ENCODE data around the gene CA4.
"Not testable (repeated sequence)": the region's sequence is repeated elsewhere in the genome, so short reads cannot be mapped to it uniquely, and the experiment has no call there.

CA4 gene

DNA sequence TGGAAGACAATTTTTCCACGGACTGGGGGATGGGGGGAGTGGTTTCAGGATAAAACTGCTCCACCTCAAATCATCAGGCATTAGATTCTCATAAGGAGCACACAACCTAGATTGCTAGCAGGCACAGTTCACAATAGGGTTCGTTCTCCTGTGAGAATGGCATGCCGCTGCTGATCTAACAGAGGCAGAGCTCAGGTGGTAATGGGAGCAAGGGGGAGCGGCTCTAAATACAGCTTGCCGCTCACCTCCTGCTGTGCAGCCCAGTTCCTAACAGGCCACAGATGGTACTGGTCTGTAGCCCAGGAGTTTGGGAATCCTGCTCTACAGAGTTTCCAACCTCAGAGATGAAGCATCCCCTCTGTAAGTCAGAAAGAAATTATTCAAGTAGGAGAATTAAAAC lies 27.0 kb downstream of the CA4 start:
- not testable (repeated sequence) for ATAC-seq (replicated peaks; ENCODE audit: extremely low read depth, poor library complexity, severe bottlenecking); H3K27me3 Mint-ChIP-seq; DNase-seq (ENCODE audit: low spot score in 2 of 2); H3K4me1 Mint-ChIP-seq; H3K4me3 Mint-ChIP-seq; H3K9me3 Mint-ChIP-seq; H3K27ac Mint-ChIP-seq (ENCODE audit: low read depth)
- peaks cover 14% of the 10 kb centered on the region for H3K36me3 Mint-ChIP-seq (ENCODE audit: insufficient read depth)

DNA sequence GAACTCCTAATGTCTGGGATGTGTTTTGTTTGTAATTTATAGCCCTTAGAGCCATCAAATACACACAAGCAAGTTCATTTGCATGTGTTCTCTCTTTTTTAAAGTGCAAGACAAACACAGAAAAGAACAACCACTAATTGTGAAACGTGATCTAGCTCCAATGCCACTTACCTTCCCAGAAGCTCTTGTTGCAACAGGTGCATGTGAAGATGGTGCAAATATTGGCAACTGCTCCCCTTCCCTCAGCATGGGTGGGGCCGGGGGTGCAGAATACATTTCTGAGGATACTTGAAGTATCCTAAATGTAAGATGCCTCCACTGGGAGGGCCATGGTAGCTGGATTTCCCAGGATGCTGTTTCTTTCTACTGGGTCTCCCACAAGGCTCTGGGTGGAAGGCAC lies 28.4 kb downstream of the CA4 start:
- not testable (repeated sequence) for H3K4me3 Mint-ChIP-seq; H3K27ac Mint-ChIP-seq (ENCODE audit: low read depth); ATAC-seq (replicated peaks; ENCODE audit: extremely low read depth, poor library complexity, severe bottlenecking); H3K9me3 Mint-ChIP-seq; H3K27me3 Mint-ChIP-seq; H3K4me1 Mint-ChIP-seq; DNase-seq (ENCODE audit: low spot score in 2 of 2)
- peaks cover 25% of the 10 kb centered on the region for H3K36me3 Mint-ChIP-seq (ENCODE audit: insufficient read depth)

DNA sequence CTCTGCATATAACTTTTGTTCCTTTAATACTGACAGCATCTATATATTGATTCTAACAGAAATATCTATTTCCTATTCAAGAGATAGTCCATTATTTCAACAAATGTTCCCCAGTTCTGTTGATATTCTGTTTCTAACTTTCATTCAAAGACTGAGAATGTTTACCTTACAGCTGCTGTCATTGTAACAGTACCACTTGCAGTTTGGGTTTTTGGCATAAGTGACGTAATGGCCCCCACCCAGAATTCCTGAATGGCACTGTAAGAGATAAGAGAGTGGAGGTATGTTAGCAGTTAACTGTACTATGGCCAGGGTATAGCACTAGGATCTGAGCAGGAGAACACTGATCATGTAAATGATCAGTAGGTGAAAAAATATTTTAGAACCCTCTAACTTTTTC lies 30.6 kb downstream of the CA4 start:
- Mint-ChIP-seq H3K36me3 (ENCODE audit: insufficient read depth) (peaks cover 38% of the 10 kb centered on the region), H3K27ac (ENCODE audit: low read depth) (peak overlapping the region; percentile 26)
- not testable (repeated sequence) for H3K4me1 Mint-ChIP-seq; H3K4me3 Mint-ChIP-seq; H3K9me3 Mint-ChIP-seq; H3K27me3 Mint-ChIP-seq; ATAC-seq (replicated peaks; ENCODE audit: extremely low read depth, poor library complexity, severe bottlenecking); DNase-seq (ENCODE audit: low spot score in 2 of 2)

DNA sequence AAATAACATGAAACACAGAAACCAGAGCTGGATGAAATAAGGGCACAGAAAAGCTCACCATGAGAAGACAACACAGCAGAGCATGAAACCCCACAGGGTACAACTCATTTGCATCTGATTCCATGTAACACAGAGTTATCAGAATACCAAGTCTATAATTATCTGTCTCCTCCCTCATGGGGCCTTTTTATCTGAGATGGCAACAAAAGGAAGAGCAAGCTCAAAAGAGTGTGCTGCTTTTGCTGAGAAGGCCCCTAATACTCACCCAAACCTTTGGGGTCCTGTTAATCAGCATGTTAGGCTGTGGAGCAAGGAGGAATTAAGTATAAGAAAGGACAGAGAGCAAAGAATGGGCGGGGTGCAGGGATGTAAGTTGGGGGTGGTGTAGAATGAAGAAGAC lies 36.6 kb downstream of the CA4 start:
- not testable (repeated sequence) for DNase-seq (ENCODE audit: low spot score in 2 of 2); H3K4me3 Mint-ChIP-seq; H3K4me1 Mint-ChIP-seq; H3K9me3 Mint-ChIP-seq; H3K27ac Mint-ChIP-seq (ENCODE audit: low read depth); ATAC-seq (replicated peaks; ENCODE audit: extremely low read depth, poor library complexity, severe bottlenecking); H3K27me3 Mint-ChIP-seq
- peaks cover 48% of the 10 kb centered on the region for H3K36me3 Mint-ChIP-seq (ENCODE audit: insufficient read depth)

DNA sequence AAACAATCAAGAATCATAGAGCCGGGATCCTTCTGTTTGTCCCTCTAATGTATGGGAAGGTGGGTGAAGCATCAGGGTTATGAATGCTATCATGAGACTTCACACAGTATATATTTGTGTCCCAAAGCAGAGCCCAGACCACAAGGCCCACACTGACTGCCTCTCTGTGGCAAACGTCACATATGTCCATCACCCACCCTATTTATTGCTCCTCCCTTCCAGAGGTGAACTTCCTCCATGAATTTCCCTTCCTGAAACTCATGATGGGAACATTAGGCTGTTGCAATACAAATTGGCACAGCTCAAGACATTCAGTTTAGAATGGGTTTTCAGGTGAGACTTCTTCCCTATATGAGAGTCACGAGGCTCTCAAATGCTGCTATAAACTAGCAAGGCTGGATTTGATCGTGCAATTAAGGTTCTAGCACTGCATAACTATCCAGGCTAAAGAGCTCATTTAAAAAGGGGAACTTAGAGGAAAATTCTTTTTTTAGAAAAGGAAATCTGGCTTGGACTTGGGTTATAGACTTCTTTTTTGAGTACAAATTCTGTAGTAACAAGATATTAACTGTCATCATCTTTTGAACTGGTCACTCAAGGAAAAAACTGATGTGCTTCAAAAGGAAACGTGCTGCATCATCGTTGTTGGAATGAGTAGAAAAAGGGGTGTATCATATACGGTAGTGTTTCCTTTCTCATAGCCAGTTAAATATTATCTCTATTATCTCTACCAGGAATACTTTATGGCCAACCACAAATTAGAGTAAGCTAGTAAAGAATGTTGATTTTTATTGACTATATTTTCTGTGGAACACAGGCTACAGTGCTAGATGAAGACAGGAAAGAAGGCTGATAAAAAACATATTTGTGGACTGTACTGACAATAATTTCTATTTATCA lies 37.3 kb downstream of the CA4 start:
- not testable (repeated sequence) for DNase-seq (ENCODE audit: low spot score in 2 of 2); H3K4me3 Mint-ChIP-seq; H3K4me1 Mint-ChIP-seq; H3K27me3 Mint-ChIP-seq; ATAC-seq (replicated peaks; ENCODE audit: extremely low read depth, poor library complexity, severe bottlenecking); H3K27ac Mint-ChIP-seq (ENCODE audit: low read depth); H3K9me3 Mint-ChIP-seq
- peaks cover 47% of the 10 kb centered on the region for H3K36me3 Mint-ChIP-seq (ENCODE audit: insufficient read depth)

DNA sequence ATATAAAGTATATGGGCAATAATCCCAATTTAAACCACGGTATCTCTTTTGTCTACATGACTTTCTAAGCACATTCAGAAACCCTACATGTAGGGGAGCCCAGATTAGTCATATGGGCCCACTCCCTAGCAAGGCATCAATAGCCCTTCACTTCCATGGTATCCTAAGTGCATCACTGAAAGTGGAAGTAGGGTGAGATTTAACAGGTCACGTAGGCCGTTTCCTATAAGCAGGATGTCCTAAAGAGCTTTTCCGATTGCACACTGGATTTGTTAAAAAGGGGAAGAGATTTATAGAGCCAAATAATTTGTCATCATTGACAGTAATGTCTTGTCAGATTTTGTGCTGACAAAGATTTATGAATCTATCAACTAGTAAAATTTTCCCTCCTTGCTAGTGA lies 39.0 kb downstream of the CA4 start:
- Mint-ChIP-seq H3K27me3 (no peaks in the 10 kb centered on the region), H3K4me1 (no peaks in the 10 kb centered on the region), H3K27ac (ENCODE audit: low read depth) (no peak overlapping the region), H3K4me3 (no peak overlapping the region), H3K36me3 (ENCODE audit: insufficient read depth) (peaks cover 42% of the 10 kb centered on the region), H3K9me3 (no peaks in the 10 kb centered on the region)
- no peak for DNase-seq (ENCODE audit: low spot score in 2 of 2)
- no peak for ATAC-seq (replicated peaks; ENCODE audit: extremely low read depth, poor library complexity, severe bottlenecking)

DNA sequence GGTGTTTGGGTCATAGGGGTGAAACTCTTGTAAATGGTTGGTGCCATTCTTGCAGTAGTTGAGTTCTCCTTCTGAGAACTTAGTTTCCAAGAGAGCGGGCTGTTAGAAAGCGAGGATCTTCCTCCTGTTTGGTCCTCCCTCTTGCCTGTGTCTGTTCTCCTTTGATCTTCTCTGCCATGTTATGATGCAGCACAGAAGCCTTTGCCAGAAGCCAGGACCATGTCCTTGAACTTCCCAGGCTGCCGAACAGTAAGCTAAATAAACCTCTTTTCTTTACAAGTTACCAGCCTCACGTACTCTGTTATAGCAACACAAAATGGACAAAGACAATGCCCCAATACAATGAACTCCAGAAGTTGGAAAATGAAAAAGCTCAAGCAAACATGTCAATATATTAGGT lies 40.3 kb downstream of the CA4 start:
- not testable (repeated sequence) for DNase-seq (ENCODE audit: low spot score in 2 of 2); H3K4me3 Mint-ChIP-seq; H3K9me3 Mint-ChIP-seq

DNA sequence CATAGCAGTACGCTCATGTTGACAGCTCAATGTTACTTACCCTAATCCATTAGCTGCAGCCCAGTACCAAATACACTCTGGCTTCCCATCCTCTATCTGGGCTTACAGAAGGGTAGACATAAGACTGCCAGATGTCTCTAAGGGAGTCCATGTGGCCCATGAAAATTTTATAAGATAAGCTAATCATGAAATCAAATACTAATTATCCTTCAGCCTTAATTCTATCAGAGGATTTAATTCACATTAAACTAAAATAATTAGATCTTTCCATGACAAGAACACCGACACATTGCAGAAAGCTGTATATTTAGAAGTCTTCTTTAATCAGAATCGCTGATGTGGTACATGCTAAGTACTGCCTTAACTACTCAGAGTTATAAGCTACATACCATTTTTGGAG lies 43.3 kb downstream of the CA4 start:
- not testable (repeated sequence) for H3K9me3 Mint-ChIP-seq; H3K4me1 Mint-ChIP-seq; H3K4me3 Mint-ChIP-seq; ATAC-seq (replicated peaks; ENCODE audit: extremely low read depth, poor library complexity, severe bottlenecking); DNase-seq (ENCODE audit: low spot score in 2 of 2); H3K27ac Mint-ChIP-seq (ENCODE audit: low read depth); H3K27me3 Mint-ChIP-seq
- H3K36me3 Mint-ChIP-seq (ENCODE audit: insufficient read depth), result peaks cover 43% of the 10 kb centered on the region

More for the DNA sequence above, 40.3 kb downstream of the CA4 start:
- H3K4me1 Mint-ChIP-seq; H3K27me3 Mint-ChIP-seq; ATAC-seq (replicated peaks; ENCODE audit: extremely low read depth, poor library complexity, severe bottlenecking); H3K27ac Mint-ChIP-seq (ENCODE audit: low read depth): not testable (repeated sequence)
- peaks cover 40% of the 10 kb centered on the region for H3K36me3 Mint-ChIP-seq (ENCODE audit: insufficient read depth)

DNA sequence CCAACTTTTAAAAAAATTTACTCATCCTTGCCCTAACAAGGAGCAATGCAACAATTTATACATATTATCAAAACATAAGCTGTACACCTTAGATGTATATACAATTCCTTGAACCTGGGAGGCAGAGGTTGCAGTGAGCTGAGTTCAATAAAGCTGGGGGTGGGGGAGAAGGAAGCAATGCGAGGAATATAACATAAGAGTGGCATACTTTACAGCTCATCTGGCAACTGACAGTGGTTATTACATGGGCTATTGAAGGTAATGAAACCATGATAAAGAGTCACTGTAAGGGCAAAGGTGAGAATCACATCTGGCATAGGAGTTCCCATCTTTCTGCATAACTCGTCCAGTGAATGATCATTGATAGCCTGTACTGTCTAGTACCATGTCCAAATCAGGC lies 43.7 kb downstream of the CA4 start:
- Mint-ChIP-seq H3K27ac (ENCODE audit: low read depth) (no peak overlapping the region), H3K9me3 (no peaks in the 10 kb centered on the region), H3K4me1 (no peaks in the 10 kb centered on the region), H3K4me3 (no peak overlapping the region), H3K36me3 (ENCODE audit: insufficient read depth) (peaks cover 46% of the 10 kb centered on the region), H3K27me3 (no peaks in the 10 kb centered on the region)
- ATAC-seq (replicated peaks; ENCODE audit: extremely low read depth, poor library complexity, severe bottlenecking) (no peak), DNase-seq (ENCODE audit: low spot score in 2 of 2) (no peak)

DNA sequence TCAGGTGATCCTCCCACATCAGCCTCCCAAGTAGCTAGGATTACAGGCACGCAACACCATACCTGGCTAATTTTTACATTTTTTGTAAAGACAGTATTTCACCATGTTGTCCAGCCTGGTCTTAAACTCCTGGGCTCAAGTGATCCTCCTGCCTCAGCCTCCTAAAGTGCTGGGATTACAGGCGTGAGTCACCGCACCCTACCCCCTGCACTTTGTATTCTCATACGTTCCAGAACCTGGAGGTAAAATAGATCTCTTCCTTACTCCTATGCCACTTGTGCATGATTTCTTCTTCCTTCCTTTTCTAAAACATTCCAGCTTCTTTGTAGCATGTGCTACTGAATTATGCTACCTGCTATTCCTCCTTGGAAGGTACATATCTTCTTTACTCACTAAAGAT lies 44.4 kb downstream of the CA4 start:
- DNase-seq (ENCODE audit: low spot score in 2 of 2); H3K4me3 Mint-ChIP-seq; H3K4me1 Mint-ChIP-seq; ATAC-seq (replicated peaks; ENCODE audit: extremely low read depth, poor library complexity, severe bottlenecking); H3K9me3 Mint-ChIP-seq; H3K27me3 Mint-ChIP-seq; H3K27ac Mint-ChIP-seq (ENCODE audit: low read depth): not testable (repeated sequence)
- H3K36me3 Mint-ChIP-seq (ENCODE audit: insufficient read depth), result peaks cover 48% of the 10 kb centered on the region

DNA sequence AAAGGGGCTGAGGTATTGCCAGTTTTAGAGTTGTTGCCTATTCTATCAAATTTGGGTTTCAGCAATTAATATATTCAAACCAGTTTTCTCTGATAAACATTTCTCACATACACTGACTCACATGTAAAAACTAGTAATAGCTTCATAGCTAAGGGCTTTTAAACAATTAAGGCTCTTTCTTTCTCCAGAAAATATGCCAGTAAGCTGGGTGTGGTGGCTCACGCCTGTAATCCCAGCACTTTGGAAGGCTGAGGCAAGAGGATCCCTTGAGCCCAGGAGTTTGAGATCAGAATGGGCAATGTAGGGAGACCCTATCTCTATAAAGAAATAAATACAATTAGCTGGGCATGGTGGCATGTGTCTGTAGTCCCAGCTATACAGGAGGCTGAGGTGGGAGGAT lies 48.9 kb downstream of the CA4 start:
- not testable (repeated sequence) for ATAC-seq (replicated peaks; ENCODE audit: extremely low read depth, poor library complexity, severe bottlenecking); H3K4me3 Mint-ChIP-seq; H3K27me3 Mint-ChIP-seq; H3K9me3 Mint-ChIP-seq; DNase-seq (ENCODE audit: low spot score in 2 of 2); H3K4me1 Mint-ChIP-seq; H3K27ac Mint-ChIP-seq (ENCODE audit: low read depth)
- peaks cover 25% of the 10 kb centered on the region for H3K36me3 Mint-ChIP-seq (ENCODE audit: insufficient read depth)

DNA sequence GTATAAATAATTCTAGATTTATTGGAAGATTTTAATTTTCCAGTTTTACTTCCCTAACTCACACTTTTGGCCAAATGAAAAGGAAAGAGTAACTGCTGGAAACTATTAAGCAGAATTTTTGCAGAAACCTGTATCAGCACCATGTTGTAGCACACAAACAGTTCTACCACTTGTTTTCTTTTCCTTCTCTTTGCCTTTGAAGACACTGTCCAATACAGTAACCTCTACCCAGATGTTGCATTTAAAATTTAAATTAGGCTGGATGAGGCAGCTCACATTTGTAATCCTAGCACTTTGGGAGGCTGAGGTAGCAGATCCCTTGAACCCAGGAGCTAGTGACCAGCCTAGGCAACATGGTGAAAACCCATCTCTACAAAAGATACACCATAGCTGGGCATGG lies 56.0 kb downstream of the CA4 start:
- not testable (repeated sequence) for H3K4me1 Mint-ChIP-seq; DNase-seq (ENCODE audit: low spot score in 2 of 2); H3K4me3 Mint-ChIP-seq; H3K27me3 Mint-ChIP-seq; ATAC-seq (replicated peaks; ENCODE audit: extremely low read depth, poor library complexity, severe bottlenecking); H3K27ac Mint-ChIP-seq (ENCODE audit: low read depth); H3K9me3 Mint-ChIP-seq
- peaks cover 16% of the 10 kb centered on the region for H3K36me3 Mint-ChIP-seq (ENCODE audit: insufficient read depth)

DNA sequence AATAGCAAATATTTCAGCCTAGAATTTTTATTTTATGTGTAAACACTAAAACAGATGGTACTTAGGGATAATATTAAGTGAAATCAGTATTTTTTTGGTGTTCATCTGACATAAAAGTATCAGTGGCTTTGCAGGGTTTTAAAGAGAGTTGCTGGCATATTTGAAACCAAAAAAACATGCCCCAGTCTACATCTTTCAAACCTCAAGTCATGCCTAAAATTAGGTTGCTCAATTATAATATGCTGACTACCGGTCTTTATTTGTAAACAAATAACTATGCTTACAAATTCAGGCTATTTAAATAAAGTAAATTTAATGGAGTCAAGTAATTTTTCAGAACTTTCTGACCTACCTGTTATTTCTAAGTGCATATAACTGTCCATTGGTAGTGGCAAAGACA lies 58.5 kb downstream of the CA4 start:
- ATAC-seq (replicated peaks; ENCODE audit: extremely low read depth, poor library complexity, severe bottlenecking); H3K27me3 Mint-ChIP-seq; H3K4me3 Mint-ChIP-seq; H3K4me1 Mint-ChIP-seq; H3K27ac Mint-ChIP-seq (ENCODE audit: low read depth); DNase-seq (ENCODE audit: low spot score in 2 of 2); H3K9me3 Mint-ChIP-seq: not testable (repeated sequence)
- H3K36me3 Mint-ChIP-seq (ENCODE audit: insufficient read depth), result peaks cover 16% of the 10 kb centered on the region

Measured in central memory CD8-positive, alpha-beta T cell (primary cell).